Stimulated activated naive CD4-positive, alpha-beta T cell treated with Interleukin-2 at 50 U/mL for 16 hours (primary cell): ENCODE measurements around the gene KCNT2.

Source experiments
- DNase-seq: peaks from one replicate; lab custom pipeline; 2025; lab: John Stamatoyannopoulos, UW

KCNT2 gene

DNA sequence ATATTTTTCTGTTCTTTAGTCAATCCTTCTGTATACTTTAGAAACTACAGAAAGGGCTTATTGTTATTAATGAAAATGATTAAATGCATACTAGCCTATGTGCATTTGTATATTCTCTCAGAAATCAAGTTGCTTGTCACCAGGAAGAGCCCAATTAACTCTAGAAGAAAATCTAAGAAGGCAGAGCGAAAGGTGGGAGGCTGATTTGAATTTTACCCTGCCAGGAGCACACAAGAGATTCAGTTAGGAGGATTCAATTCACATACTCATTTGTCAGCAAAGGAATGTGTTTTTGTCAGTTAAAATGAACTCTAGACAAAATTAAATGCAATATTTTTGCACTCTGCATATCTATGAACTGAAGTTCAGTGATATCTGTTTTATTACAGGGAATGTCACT is 411.8 kb downstream of the KCNT2 start:
- no peak for DNase-seq

DNA sequence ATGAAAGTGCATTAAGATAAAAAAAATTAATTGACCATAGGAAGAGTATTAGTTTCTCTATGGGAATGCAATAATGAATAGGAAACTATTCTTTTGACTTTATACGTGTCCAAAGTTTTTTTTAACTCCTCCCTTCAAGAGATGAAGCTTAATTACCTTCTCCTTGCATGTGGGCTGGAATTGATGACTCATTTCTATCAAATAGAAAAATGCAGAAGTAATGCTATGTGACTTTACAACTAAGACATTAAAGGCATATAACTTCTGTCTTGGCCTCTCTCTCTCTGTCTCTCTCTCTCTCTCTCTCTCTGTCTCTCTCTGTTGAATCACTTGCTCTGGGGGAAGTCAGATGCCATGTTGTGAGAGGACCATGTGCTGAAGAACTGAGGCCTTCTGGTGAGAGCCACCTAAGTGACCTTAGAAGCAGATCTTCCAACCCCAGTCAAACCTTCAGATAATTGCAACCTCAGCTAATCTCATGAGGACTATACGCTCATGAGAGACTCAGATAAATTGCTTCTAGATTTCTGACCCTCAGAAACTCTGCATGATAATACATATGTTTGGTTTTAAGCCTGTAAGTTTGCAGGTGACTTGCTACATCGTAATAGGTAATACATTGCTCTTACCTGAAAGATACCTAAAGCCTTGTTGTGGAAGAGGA is 414.2 kb downstream of the KCNT2 start:
- no peak for DNase-seq

DNA sequence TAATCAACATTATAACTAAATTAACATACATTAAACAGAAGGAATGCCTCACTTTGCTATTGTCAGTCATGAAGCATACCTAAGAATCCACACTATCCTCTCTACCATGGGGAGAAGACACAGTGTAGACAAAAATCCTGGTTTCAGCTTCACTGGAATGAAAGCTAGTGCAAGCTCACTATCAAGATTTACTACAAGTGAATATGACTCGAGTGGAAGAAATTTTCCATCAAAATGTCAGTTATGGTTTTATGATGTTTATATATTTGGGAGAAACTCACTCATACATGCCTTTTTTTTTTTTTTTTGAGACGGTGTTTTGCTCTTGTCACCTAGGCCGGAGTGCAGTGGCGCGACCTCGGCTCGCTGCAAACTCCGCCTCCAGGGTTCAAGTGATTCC is 424.3 kb downstream of the KCNT2 start:
- no peak for DNase-seq

DNA sequence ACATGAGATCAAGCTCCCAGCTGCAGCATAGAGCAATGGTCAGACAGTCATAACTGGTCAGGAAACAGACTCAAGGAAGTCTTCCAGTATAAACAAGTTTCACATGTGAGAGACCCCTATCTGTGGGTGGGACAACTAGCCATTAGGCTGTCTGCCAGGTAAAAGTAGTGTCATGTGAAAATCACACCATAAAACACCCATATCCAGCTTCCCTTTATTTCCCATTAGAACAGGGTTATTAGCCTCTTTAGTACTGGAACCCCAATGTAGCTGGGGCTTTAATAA is 426.7 kb downstream of the KCNT2 start:
- DNase-seq = no peak

DNA sequence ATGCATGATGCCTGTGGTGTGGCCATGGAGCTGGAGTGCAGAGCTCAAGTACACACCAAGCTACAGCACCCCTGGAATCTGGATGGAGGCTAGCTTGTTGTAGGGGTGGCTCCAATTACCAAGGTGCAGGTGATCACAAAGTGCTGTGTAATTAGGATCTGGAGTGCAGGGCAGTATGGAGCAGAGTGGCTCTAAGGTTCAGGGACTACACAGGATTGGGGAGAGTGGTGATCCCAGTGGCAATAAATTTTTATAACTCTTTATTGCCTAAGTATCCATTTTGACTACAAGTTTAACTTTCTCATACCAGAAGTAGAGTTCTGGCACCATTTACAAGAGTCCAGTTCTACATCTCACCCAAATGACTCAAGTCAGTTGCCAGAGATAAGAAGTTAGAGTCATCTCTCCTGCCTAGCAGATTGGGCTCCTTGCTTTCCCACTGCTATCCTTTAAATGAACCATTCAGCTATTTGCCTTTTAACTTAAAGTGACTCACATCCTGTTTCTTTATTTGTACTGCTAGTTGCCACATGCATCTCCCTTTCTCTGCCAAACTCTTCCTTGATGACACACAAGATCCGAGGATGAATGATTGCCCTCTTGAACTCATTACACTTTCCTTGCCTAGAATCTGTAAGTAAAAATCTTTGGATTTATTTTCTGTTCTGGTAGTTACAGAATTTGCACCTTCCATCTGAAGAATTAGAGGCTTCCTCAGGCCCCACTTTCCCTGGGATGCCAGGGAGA is 427.2 kb downstream of the KCNT2 start:
- no peak for DNase-seq

DNA sequence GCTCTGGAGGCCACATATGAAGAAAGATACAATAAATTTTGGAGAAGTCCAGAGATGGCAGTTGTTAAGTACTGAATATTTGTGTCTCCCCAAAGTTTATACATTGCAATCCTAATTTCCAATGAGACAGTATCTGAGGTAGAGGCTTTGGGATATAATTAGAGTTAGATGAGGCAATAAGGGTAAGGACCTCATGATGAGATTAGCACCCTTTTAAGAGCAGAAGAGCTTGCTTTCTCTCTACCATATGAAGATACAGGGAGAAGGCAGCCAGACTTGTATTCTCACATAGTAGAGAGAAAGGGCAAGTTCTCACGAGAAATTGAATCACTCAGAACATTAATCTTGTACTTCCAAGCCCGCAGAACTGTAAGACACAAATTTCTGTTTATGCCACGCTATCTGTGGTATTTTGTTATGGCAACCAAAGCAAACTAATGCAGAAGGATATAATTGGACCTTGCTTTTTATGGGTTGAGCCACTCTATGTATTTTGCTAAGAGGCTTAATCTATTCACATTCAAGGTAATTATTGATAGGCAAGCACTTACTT is 430.1 kb downstream of the KCNT2 start:
- DNase-seq = no peak
